Stimulated activated CD8-positive, alpha-beta memory T cell treated with anti-CD3 and anti-CD28 coated beads, Interleukin-7, amount 100 ng/mL, for 1 hour (primary cell): Measurements from ENCODE around the gene OLFML2A.

Experiments used
- DNase-seq, 2 donors: peaks; one replicate each; pipeline ENCODE4 v3.0.0-alpha.2; 2020; ENCODE audit warnings: low read depth in 2 of 2

Gene OLFML2A

GRCh38 chr9:124854161-124854560 is 77.2 kb downstream of the OLFML2A start:
- no peak for DNase-seq

GRCh38 chr9:124854822-124855221 is 77.9 kb downstream of the OLFML2A start:
- DNase-seq, result no peak

- no peak for DNase-seq
These were observed 78.6 kb downstream of the OLFML2A start for GRCh38 chr9:124855566-124855943.

GRCh38 chr9:124855944-124856765 is 79.2 kb downstream of the OLFML2A start:
- no peak for DNase-seq

- DNase-seq, result no peak
These were observed 80.7 kb downstream of the OLFML2A start for GRCh38 chr9:124857533-124858162.

- no peak for DNase-seq
These were observed 81.6 kb downstream of the OLFML2A start for GRCh38 chr9:124858330-124859046.

- DNase-seq, result no peak
These were observed 83.1 kb downstream of the OLFML2A start for GRCh38 chr9:124859803-124860581.

- DNase-seq, result no peak
These were observed 83.8 kb downstream of the OLFML2A start for GRCh38 chr9:124860582-124861341.

- DNase-seq, result peak; percentile 88 to 90
These were observed 84.7 kb downstream of the OLFML2A start, which contains the start of the genes ARPC5L and RPL35 for GRCh38 chr9:124861342-124862229. ARPC5L (plus strand) TSS chr9:124862130; CDS start chr9:124869291, 7,161 bp downstream. RPL35 (minus strand) TSS chr9:124861957; CDS start chr9:124861912, 45 bp downstream.

GRCh38 chr9:124863371-124863871 is 86.5 kb downstream of the OLFML2A start:
- DNase-seq, result no peak
